WTC11 (cell line): ENCODE results near the gene KSR2. TPM values are rescaled to one million over a fixed set of nuclear protein-coding genes. Genes with fewer than 3 reads are reported as not detected.

ENCODE experiments used
- ATAC-seq: fragments of 200-7000 bp; cut with Tn5 transposase; 2 replicates; pipeline ENCODE4 v1.10.0; 2021; ENCODE audit warnings: mild to moderate bottlenecking, moderate library complexity
- CTCF ChIA-PET: fragments of 300-600 bp; sonication (Branson Sonifier 250); formaldehyde crosslinking; loops from one replicate; lab custom pipeline; 2021; ENCODE audit warnings: antibody characterized with exemption; lab: Charles Lee
- POLR2A ChIA-PET: fragments of 350-600 bp; sonication (Branson Sonifier 250); formaldehyde crosslinking; loops from one replicate; lab custom pipeline; 2021; ENCODE audit warnings: antibody characterized with exemption; lab: Charles Lee
- DNase-seq: peaks from one replicate; pipeline ENCODE4 v3.0.0; 2021; ENCODE audit warnings: low spot score
- H3K27ac Mint-ChIP-seq: 2 replicates; pipeline ENCODE4 v1.8.0; 2021; ENCODE audit warnings: mixed read lengths
- H3K27me3 Mint-ChIP-seq: 2 replicates; pipeline ENCODE4 v1.8.0; 2021; ENCODE audit warnings: low read depth, mild to moderate bottlenecking, moderate library complexity, mixed read lengths
- H3K36me3 Mint-ChIP-seq: 2 replicates; pipeline ENCODE4 v1.8.0; 2021; ENCODE audit warnings: mixed read lengths
- H3K4me1 Mint-ChIP-seq: 2 replicates; pipeline ENCODE4 v1.8.0; 2022; ENCODE audit warnings: mixed read lengths
- H3K4me3 Mint-ChIP-seq: 2 replicates; pipeline ENCODE4 v1.8.0; 2021; ENCODE audit warnings: mild to moderate bottlenecking, moderate library complexity, mixed read lengths
- H3K9me3 Mint-ChIP-seq: 2 replicates; pipeline ENCODE4 v1.8.0; 2021; ENCODE audit warnings: mixed read lengths
- EMX1 ChIP-seq: fragments of 250-450 bp; sonication (Bioruptor Pico); IDR thresholded peaks from 2 replicates; pipeline ENCODE4 v1.8.0; 2021; ENCODE audit warnings: mild to moderate bottlenecking
- FOXK1 ChIP-seq: sonication (generic); formaldehyde crosslinking; IDR thresholded peaks from 2 replicates; pipeline ENCODE4 v1.8.0; 2022; ENCODE audit warnings: mild to moderate bottlenecking, moderate library complexity, missing genetic modification reagents
- IRF2 ChIP-seq: sonication (generic); formaldehyde crosslinking; IDR thresholded peaks from 2 replicates; pipeline ENCODE4 v1.8.0; 2022; ENCODE audit warnings: low read depth, missing genetic modification reagents, borderline replicate concordance
- NFYB ChIP-seq: sonication (generic); formaldehyde crosslinking; conservative IDR thresholded peaks from 2 replicates; pipeline ENCODE4 v1.8.0; 2022; ENCODE audit warnings: low read depth, missing genetic modification reagents
- NR3C1 ChIP-seq: sonication (generic); formaldehyde crosslinking; conservative IDR thresholded peaks from 2 replicates; pipeline ENCODE4 v1.8.1; 2023; ENCODE audit warnings: low read depth, mild to moderate bottlenecking, missing genetic modification reagents
- OVOL2 ChIP-seq: fragments of 250-450 bp; sonication (Bioruptor Pico); IDR thresholded peaks from 2 replicates; pipeline ENCODE4 v1.9.0; 2021; ENCODE audit warnings: mild to moderate bottlenecking, borderline replicate concordance
- RORB ChIP-seq: fragments of 250-450 bp; sonication (Bioruptor Pico); IDR thresholded peaks from 2 replicates; pipeline ENCODE4 v1.9.0; 2021; ENCODE audit warnings: mild to moderate bottlenecking
- SMAD3 ChIP-seq: sonication (generic); formaldehyde crosslinking; IDR thresholded peaks from 2 replicates; pipeline ENCODE4 v1.8.0; 2022; ENCODE audit warnings: missing genetic modification reagents, mild to moderate bottlenecking, borderline replicate concordance
- SP1 ChIP-seq: sonication (generic); formaldehyde crosslinking; conservative IDR thresholded peaks from 2 replicates; pipeline ENCODE4 v1.8.1; 2022; ENCODE audit warnings: missing genetic modification reagents
- TEAD4 ChIP-seq: sonication (generic); formaldehyde crosslinking; IDR thresholded peaks from 2 replicates; pipeline ENCODE4 v1.8.0; 2022; ENCODE audit warnings: mild to moderate bottlenecking, missing genetic modification reagents
- ZBTB21 ChIP-seq: sonication (generic); formaldehyde crosslinking; IDR thresholded peaks from 2 replicates; pipeline ENCODE4 v1.8.1; 2023; ENCODE audit warnings: mild to moderate bottlenecking, missing genetic modification reagents, borderline replicate concordance
- ZNF281 ChIP-seq: sonication (generic); formaldehyde crosslinking; IDR thresholded peaks from 2 replicates; pipeline ENCODE4 v1.8.0; 2023; ENCODE audit warnings: mild to moderate bottlenecking, missing genetic modification reagents
- ZNF396 ChIP-seq: fragments of 250-450 bp; sonication (Bioruptor Pico); IDR thresholded peaks from 2 replicates; pipeline ENCODE4 v1.8.0; 2021; ENCODE audit warnings: mild to moderate bottlenecking, moderate library complexity, borderline replicate concordance
- ZNF416 ChIP-seq: fragments of 250-450 bp; sonication (Bioruptor Pico); IDR thresholded peaks from 2 replicates; pipeline ENCODE4 v1.9.0; 2021; ENCODE audit warnings: mild to moderate bottlenecking, inconsistent platforms
- total RNA-seq: library from RNA; stranded (reverse); gene quantifications from 3 replicates; pipeline ENCODE4 v1.2.3, GENCODE V29; 2021
- TF ChIP-seq, protein P1 (sequence below): fragments of 200-600 bp; IDR thresholded peaks from 2 replicates; pipeline ENCODE4 v1.8.0; 2022; ENCODE audit warnings: antibody characterized with exemption
- TF ChIP-seq, protein P2 (sequence below): sonication (generic); formaldehyde crosslinking; IDR thresholded peaks from 2 replicates; pipeline ENCODE4 v1.8.0; 2022; ENCODE audit warnings: missing genetic modification reagents
- TF ChIP-seq, protein P3 (sequence below): fragments of 250-450 bp; sonication (Bioruptor Pico); IDR thresholded peaks from 2 replicates; pipeline ENCODE4 v1.9.0; 2021; ENCODE audit warnings: moderate library complexity, mild to moderate bottlenecking, inconsistent platforms, borderline replicate concordance
- TF ChIP-seq, protein P4 (sequence below): sonication (generic); formaldehyde crosslinking; IDR thresholded peaks from 2 replicates; pipeline ENCODE4 v1.8.1; 2022; ENCODE audit warnings: mild to moderate bottlenecking, moderate library complexity, missing genetic modification reagents
- TF ChIP-seq, protein P5 (sequence below): sonication (generic); formaldehyde crosslinking; IDR thresholded peaks from 2 replicates; pipeline ENCODE4 v1.8.0; 2022; ENCODE audit warnings: mild to moderate bottlenecking, missing genetic modification reagents
- TF ChIP-seq, protein P6 (sequence below): sonication (generic); formaldehyde crosslinking; IDR thresholded peaks from 2 replicates; pipeline ENCODE4 v1.8.1; 2023; ENCODE audit warnings: mild to moderate bottlenecking, moderate library complexity, missing genetic modification reagents

The KSR2 gene
- total RNA-seq, 1 experiment from 2014 or later, result 2.4 TPM

DNA sequence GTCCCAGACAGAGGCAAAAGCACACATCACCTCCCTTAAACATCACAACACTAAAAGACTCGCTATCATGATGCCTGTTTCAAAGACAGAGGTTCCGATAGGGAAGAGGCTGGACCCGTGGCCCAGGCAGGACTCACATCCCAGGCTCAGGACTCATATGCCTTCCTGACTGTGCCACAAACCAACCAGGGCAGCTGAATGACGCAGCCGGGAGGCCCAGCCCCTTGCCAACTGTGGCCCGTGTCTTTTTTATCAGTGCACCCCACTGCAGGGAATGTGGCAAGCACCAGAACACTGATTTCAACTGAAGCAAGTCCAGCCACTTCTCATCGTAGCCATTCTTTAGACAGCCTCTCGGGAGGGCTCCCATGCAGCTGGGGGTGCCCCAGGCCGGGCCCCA is 132.3 kb downstream of the KSR2 start (continued):
- TF ChIP-seq, protein P1, sequence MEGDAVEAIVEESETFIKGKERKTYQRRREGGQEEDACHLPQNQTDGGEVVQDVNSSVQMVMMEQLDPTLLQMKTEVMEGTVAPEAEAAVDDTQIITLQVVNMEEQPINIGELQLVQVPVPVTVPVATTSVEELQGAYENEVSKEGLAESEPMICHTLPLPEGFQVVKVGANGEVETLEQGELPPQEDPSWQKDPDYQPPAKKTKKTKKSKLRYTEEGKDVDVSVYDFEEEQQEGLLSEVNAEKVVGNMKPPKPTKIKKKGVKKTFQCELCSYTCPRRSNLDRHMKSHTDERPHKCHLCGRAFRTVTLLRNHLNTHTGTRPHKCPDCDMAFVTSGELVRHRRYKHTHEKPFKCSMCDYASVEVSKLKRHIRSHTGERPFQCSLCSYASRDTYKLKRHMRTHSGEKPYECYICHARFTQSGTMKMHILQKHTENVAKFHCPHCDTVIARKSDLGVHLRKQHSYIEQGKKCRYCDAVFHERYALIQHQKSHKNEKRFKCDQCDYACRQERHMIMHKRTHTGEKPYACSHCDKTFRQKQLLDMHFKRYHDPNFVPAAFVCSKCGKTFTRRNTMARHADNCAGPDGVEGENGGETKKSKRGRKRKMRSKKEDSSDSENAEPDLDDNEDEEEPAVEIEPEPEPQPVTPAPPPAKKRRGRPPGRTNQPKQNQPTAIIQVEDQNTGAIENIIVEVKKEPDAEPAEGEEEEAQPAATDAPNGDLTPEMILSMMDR, result no peak
- TF ChIP-seq, protein P2, sequence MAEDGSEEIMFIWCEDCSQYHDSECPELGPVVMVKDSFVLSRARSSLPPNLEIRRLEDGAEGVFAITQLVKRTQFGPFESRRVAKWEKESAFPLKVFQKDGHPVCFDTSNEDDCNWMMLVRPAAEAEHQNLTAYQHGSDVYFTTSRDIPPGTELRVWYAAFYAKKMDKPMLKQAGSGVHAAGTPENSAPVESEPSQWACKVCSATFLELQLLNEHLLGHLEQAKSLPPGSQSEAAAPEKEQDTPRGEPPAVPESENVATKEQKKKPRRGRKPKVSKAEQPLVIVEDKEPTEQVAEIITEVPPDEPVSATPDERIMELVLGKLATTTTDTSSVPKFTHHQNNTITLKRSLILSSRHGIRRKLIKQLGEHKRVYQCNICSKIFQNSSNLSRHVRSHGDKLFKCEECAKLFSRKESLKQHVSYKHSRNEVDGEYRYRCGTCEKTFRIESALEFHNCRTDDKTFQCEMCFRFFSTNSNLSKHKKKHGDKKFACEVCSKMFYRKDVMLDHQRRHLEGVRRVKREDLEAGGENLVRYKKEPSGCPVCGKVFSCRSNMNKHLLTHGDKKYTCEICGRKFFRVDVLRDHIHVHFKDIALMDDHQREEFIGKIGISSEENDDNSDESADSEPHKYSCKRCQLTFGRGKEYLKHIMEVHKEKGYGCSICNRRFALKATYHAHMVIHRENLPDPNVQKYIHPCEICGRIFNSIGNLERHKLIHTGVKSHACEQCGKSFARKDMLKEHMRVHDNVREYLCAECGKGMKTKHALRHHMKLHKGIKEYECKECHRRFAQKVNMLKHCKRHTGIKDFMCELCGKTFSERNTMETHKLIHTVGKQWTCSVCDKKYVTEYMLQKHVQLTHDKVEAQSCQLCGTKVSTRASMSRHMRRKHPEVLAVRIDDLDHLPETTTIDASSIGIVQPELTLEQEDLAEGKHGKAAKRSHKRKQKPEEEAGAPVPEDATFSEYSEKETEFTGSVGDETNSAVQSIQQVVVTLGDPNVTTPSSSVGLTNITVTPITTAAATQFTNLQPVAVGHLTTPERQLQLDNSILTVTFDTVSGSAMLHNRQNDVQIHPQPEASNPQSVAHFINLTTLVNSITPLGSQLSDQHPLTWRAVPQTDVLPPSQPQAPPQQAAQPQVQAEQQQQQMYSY (CRISPR knock-in tag), result no peak
- TF ChIP-seq, protein P3, sequence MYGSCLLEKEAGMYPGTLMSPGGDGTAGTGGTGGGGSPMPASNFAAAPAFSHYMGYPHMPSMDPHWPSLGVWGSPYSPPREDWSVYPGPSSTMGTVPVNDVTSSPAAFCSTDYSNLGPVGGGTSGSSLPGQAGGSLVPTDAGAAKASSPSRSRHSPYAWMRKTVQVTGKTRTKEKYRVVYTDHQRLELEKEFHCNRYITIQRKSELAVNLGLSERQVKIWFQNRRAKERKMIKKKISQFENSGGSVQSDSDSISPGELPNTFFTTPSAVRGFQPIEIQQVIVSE, result no peak

GRCh38 chr12:117835156-117835555 is 133.6 kb downstream of the KSR2 start:
- ATAC-seq, result no peak
- Mint-ChIP-seq H3K27me3 (no peaks in the 10 kb centered on the region), H3K4me1 (peaks cover 16% of the 10 kb centered on the region), H3K27ac (no peak overlapping the region), H3K36me3 (no peaks in the 10 kb centered on the region)
- TF ChIP-seq SMAD3 (no peak), ZBTB21 (no peak), ZNF396 (CRISPR knock-in tag) (no peak), NFYB (CRISPR knock-in tag) (no peak), ZNF416 (no peak), FOXK1 (CRISPR knock-in tag) (no peak), TEAD4 (no peak), ZNF281 (CRISPR knock-in tag) (no peak)
- TF ChIP-seq, all 79 proteins: peak for 0
- no peak for DNase-seq
- CTCF ChIA-PET, result no interaction called here
- H3K9me3 Mint-ChIP-seq, result no peaks in the 10 kb centered on the region
- POLR2A ChIA-PET, result no interaction called here
- no peak overlapping the region for H3K4me3 Mint-ChIP-seq

DNA sequence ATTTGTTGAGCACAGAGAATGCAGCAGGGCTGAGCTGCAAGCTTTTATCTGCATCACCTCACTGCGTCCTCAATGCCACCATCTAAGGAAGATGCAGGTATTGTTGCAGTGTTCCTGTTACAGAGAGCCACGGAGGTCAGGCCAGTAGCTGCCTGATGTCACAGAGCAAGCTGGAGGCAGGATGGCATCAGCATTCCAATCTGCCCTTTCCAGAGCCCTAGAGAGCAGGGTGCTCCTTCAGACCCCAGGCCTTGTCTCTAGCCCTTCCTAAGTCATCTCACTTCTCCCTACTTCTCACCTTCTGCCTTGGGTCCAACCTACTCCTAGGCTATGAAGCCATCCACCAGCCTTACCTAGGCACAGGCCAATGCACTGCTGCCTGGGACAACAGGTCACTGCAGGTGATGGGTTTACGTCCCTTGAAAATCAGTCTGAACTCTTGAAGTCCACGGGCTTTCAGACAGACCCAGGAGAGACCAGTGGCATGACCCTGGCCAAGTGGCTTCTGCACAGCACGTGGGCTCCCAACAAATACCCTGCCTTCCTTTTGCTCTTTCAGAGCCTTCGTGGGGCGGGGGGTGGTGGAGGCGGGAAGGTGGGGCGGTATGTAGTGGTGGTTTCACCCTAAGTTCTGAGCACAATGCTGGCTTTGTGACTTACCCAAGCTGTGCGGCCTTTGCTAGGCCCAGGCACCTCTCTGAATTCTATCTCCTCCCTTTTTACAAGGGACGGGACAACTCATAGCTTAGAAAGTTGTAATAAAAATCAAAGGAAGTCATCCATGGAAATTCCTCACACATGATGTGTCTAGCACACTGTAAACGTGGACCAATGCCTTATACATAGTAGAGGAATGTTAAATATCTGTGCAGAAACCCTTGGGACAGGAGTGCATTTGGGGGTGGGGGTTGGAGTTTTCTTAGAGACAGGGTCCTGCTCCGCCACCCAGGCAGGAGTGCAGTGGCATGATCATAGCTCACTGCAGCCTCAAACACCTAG is 136.0 kb downstream of the KSR2 start:
- no peak overlapping the region for H3K4me3 Mint-ChIP-seq
- H3K4me1 Mint-ChIP-seq, result peaks cover 13% of the 10 kb centered on the region
- no peak overlapping the region for H3K27ac Mint-ChIP-seq
- H3K9me3 Mint-ChIP-seq, result peaks cover 14% of the 10 kb centered on the region
- CTCF ChIA-PET, result interaction anchor here (1.0 to 1.9 kb wide), 6 partner anchors 10 to 466 kb away, joined by 3 to 8 read pairs (median 4); no protein-coding TSS in a partner anchor
- DNase-seq, result no peak
- no peak for ATAC-seq
- H3K27me3 Mint-ChIP-seq, result no peaks in the 10 kb centered on the region; the same call in 1 of the 2 replicates
- H3K36me3 Mint-ChIP-seq, result peaks cover 13% of the 10 kb centered on the region
- POLR2A ChIA-PET, result no interaction called here
- TF ChIP-seq NR3C1 (CRISPR knock-in tag) (no peak), EMX1 (CRISPR knock-in tag) (no peak), OVOL2 (CRISPR knock-in tag) (no peak), RORB (CRISPR knock-in tag) (no peak), SP1 (CRISPR knock-in tag) (no peak), IRF2 (CRISPR knock-in tag) (no peak)
- TF ChIP-seq, protein P4, sequence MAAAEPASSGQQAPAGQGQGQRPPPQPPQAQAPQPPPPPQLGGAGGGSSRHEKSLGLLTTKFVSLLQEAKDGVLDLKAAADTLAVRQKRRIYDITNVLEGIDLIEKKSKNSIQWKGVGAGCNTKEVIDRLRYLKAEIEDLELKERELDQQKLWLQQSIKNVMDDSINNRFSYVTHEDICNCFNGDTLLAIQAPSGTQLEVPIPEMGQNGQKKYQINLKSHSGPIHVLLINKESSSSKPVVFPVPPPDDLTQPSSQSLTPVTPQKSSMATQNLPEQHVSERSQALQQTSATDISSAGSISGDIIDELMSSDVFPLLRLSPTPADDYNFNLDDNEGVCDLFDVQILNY (CRISPR knock-in tag), result no peak
- TF ChIP-seq, protein P5, sequence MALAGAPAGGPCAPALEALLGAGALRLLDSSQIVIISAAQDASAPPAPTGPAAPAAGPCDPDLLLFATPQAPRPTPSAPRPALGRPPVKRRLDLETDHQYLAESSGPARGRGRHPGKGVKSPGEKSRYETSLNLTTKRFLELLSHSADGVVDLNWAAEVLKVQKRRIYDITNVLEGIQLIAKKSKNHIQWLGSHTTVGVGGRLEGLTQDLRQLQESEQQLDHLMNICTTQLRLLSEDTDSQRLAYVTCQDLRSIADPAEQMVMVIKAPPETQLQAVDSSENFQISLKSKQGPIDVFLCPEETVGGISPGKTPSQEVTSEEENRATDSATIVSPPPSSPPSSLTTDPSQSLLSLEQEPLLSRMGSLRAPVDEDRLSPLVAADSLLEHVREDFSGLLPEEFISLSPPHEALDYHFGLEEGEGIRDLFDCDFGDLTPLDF (CRISPR knock-in tag), result no peak
- TF ChIP-seq, protein P6, sequence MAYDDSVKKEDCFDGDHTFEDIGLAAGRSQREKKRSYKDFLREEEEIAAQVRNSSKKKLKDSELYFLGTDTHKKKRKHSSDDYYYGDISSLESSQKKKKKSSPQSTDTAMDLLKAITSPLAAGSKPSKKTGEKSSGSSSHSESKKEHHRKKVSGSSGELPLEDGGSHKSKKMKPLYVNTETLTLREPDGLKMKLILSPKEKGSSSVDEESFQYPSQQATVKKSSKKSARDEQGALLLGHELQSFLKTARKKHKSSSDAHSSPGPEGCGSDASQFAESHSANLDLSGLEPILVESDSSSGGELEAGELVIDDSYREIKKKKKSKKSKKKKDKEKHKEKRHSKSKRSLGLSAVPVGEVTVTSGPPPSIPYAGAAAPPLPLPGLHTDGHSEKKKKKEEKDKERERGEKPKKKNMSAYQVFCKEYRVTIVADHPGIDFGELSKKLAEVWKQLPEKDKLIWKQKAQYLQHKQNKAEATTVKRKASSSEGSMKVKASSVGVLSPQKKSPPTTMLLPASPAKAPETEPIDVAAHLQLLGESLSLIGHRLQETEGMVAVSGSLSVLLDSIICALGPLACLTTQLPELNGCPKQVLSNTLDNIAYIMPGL (CRISPR knock-in tag), result no peak
